Loucy (cell line): ENCODE measurements around the gene ASB10.

Experiments used
- H2AFZ ChIP-seq: fragments of 200-600 bp; sonication (generic); 2 replicates; pipeline ENCODE4 v1.6.0; 2016; ENCODE audit warnings: antibody characterized with exemption, mild to moderate bottlenecking, low read length, moderate library complexity
- H3F3A ChIP-seq: fragments of 200-600 bp; 2 replicates; pipeline ENCODE4 v1.6.0; 2016; ENCODE audit warnings: antibody characterized with exemption, low read depth, mild to moderate bottlenecking
- H3K27me3 ChIP-seq: fragments of 200-600 bp; sonication (generic); 2 replicates; pipeline ENCODE4 v1.6.1; 2014; ENCODE audit warnings: low read length, mild to moderate bottlenecking; ENCODE audit not compliant: insufficient read depth, poor library complexity, severe bottlenecking
- H3K36me3 ChIP-seq: fragments of 200-600 bp; sonication (generic); 2 replicates; pipeline ENCODE4 v1.6.1; 2016; ENCODE audit warnings: low read length; ENCODE audit not compliant: insufficient read depth
- H3K4me1 ChIP-seq: fragments of 200-600 bp; sonication (generic); 2 replicates; pipeline ENCODE4 v1.5.1; 2014; ENCODE audit warnings: low read length, mild to moderate bottlenecking; ENCODE audit not compliant: insufficient read depth, poor library complexity, severe bottlenecking
- H3K4me2 ChIP-seq: fragments of 200-600 bp; sonication (generic); 2 replicates; pipeline ENCODE4 v1.6.0; 2014; ENCODE audit warnings: antibody characterized with exemption, low read length, low read depth, mild to moderate bottlenecking; ENCODE audit not compliant: poor library complexity, severe bottlenecking
- H3K4me3 ChIP-seq: fragments of 200-600 bp; sonication (generic); 2 replicates; pipeline ENCODE4 v1.5.1; 2014; ENCODE audit warnings: low read length, mild to moderate bottlenecking, mixed read lengths; ENCODE audit not compliant: poor library complexity, severe bottlenecking
- H3K79me2 ChIP-seq: fragments of 200-600 bp; sonication (generic); 2 replicates; pipeline ENCODE4 v1.6.1; 2014; ENCODE audit warnings: low read length; ENCODE audit not compliant: insufficient read depth
- H3K9ac ChIP-seq: fragments of 200-600 bp; sonication (generic); 2 replicates; pipeline ENCODE4 v1.6.0; 2014; ENCODE audit warnings: mild to moderate bottlenecking, low read depth, low read length, moderate library complexity; ENCODE audit not compliant: poor library complexity, severe bottlenecking
- H3K9me2 ChIP-seq: fragments of 200-600 bp; sonication (generic); replicated peaks from 2 replicates; pipeline ENCODE4 v1.6.1; 2016; ENCODE audit warnings: low read depth, low read length, mixed read lengths
- H3K9me3 ChIP-seq: fragments of 200-600 bp; sonication (generic); 2 replicates; pipeline ENCODE4 v1.6.1; 2014; ENCODE audit warnings: mild to moderate bottlenecking, antibody characterized with exemption, low read length, low read depth; ENCODE audit not compliant: insufficient read depth
- H4K20me1 ChIP-seq: fragments of 200-600 bp; sonication (generic); 2 replicates; pipeline ENCODE4 v1.6.0; 2014; ENCODE audit warnings: antibody characterized with exemption, low read length, mild to moderate bottlenecking; ENCODE audit not compliant: insufficient read depth, poor library complexity, severe bottlenecking
- EZH2phosphoT487 ChIP-seq: fragments of 200-600 bp; IDR thresholded peaks from 2 replicates; pipeline ENCODE4 v1.6.1; 2018; ENCODE audit warnings: antibody characterized with exemption, mild to moderate bottlenecking, moderate library complexity, borderline replicate concordance
- TF ChIP-seq, protein P1 (sequence below): fragments of 200-600 bp; sonication (generic); conservative IDR thresholded peaks from 2 replicates; pipeline ENCODE4 v1.5.1; 2014; ENCODE audit warnings: mild to moderate bottlenecking, antibody characterized with exemption, low read length

ASB10 gene

DNA sequence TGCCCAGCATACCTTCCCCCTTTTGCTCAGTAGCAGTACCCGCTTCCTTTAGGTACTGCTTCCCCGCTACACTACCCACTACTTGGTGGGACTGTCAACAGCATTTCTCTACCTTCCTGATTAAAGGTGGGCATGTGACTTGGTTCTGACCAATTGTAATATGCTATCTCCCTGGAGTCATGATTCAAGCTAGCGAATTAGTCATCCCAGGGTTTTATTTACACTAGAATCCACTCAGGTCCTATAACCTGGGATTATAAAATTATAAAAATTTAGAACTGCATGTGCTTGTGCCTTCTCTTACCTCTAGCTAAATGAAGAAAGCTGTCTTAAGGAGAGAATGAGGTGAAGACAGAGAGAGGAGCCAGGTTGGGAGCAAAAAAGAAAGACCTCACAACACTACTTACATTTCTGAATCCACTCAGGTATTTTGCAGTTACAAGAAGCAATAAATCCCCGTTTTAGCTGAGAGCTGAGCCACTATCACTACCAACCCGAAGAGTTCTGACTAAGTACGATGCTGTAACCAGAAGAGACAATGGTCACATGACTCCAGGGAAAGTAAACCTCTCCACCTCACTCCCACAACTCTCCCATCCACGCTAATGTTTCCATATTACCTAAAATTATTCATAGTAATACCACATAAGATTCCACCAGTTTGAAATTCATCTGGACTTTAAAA is 29.3 kb downstream of the ASB10 start:
- no peaks in the 10 kb centered on the region for H4K20me1 ChIP-seq
- H3K9me2 ChIP-seq, result no peaks in the 10 kb centered on the region
- no peaks in the 10 kb centered on the region for H3K4me1 ChIP-seq
- TF ChIP-seq, protein P1, sequence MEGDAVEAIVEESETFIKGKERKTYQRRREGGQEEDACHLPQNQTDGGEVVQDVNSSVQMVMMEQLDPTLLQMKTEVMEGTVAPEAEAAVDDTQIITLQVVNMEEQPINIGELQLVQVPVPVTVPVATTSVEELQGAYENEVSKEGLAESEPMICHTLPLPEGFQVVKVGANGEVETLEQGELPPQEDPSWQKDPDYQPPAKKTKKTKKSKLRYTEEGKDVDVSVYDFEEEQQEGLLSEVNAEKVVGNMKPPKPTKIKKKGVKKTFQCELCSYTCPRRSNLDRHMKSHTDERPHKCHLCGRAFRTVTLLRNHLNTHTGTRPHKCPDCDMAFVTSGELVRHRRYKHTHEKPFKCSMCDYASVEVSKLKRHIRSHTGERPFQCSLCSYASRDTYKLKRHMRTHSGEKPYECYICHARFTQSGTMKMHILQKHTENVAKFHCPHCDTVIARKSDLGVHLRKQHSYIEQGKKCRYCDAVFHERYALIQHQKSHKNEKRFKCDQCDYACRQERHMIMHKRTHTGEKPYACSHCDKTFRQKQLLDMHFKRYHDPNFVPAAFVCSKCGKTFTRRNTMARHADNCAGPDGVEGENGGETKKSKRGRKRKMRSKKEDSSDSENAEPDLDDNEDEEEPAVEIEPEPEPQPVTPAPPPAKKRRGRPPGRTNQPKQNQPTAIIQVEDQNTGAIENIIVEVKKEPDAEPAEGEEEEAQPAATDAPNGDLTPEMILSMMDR, result no peak
- no peak for TF ChIP-seq EZH2phosphoT487
- no peaks in the 10 kb centered on the region for H3K79me2 ChIP-seq
- no peaks in the 10 kb centered on the region for H3K9me3 ChIP-seq
- no peak overlapping the region for H3K4me3 ChIP-seq
- no peaks in the 10 kb centered on the region for H3F3A ChIP-seq
- H3K27me3 ChIP-seq, result no peaks in the 10 kb centered on the region
- no peaks in the 10 kb centered on the region for H3K36me3 ChIP-seq
- peak overlapping the region; percentile 73 for H2AFZ ChIP-seq
- H3K9ac ChIP-seq, result no peak overlapping the region
- H3K4me2 ChIP-seq, result no peak overlapping the region

DNA sequence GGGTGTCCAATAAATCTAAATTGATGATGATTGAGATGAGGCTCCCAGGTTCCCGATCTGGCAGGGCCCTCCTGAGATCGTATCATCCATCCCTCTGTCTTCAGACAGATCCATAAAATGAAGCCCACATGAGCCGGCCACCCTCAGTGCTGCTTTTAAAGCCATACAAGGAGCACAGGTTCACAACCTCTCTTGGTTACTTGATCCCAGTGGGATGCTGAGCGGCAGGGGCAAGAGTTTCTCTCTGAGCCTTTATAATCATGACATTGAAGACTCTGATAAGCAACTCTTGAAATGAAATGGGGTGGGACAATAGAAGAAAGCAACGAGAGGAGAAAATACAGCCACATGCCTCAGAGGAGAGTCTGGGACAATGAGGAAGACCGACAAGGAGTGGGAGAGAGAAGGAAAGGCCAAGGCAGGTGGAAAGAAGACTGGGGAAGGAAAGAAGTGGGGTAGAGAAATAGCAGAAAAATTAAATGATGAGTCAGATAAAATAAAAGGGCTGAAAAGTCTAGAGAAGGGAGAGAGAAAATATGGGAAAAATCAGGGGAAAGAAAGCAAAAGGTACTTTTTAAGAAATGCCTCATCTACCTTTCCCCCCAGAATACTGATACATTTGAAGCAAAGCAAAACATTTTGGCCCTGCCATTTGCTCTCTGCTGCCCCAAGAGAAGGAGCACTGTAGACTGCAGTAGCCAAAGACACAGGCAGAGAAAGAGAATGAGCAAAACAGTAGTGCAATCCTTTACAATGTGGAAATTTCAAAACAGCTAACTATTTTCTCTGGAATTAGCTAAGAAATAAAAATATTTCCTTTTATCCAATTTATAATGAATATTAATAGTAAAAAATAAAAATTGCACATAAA is 34.2 kb downstream of the ASB10 start:
- no peak overlapping the region for H3K4me2 ChIP-seq
- H3K4me1 ChIP-seq, result no peaks in the 10 kb centered on the region
- no peak overlapping the region for H3K4me3 ChIP-seq
- H3K9me2 ChIP-seq, result no peaks in the 10 kb centered on the region
- H3K9me3 ChIP-seq, result no peaks in the 10 kb centered on the region
- no peak overlapping the region for H3K9ac ChIP-seq
- H3F3A ChIP-seq, result no peaks in the 10 kb centered on the region
- H4K20me1 ChIP-seq, result no peaks in the 10 kb centered on the region
- H3K79me2 ChIP-seq, result no peaks in the 10 kb centered on the region
- TF ChIP-seq EZH2phosphoT487, result no peak
- TF ChIP-seq, protein P1, result peak; percentile 32
- no peaks in the 10 kb centered on the region for H3K27me3 ChIP-seq
- H3K36me3 ChIP-seq, result no peaks in the 10 kb centered on the region
- H2AFZ ChIP-seq, result no peak overlapping the region

DNA sequence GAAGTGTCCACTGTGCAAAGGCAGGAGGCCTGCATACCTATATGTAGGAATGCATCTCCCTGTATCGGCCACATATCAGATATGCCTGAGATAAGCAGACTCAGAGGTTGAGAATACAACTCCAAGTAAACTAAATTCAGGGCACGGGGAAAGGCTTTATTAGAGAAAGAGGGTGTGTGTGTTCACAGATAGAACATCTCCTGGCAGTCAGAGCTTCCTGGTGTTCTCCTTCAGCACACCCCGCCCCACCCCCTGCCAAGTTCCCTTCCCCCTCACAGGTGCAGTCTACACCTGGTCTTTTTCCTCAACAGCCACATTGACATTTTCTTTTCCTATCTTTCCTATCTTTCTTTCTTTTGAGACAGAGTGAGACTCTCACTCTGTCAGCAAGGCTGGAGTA is 36.7 kb downstream of the ASB10 start:
- no peak overlapping the region for H3K4me3 ChIP-seq
- H3K79me2 ChIP-seq, result no peaks in the 10 kb centered on the region
- H3F3A ChIP-seq, result no peaks in the 10 kb centered on the region
- no peaks in the 10 kb centered on the region for H4K20me1 ChIP-seq
- no peak for TF ChIP-seq EZH2phosphoT487
- TF ChIP-seq, protein P1, result no peak
- no peak overlapping the region for H3K9ac ChIP-seq
- no peaks in the 10 kb centered on the region for H3K4me1 ChIP-seq
- no peak overlapping the region for H3K4me2 ChIP-seq
- H2AFZ ChIP-seq, result no peak overlapping the region
- H3K36me3 ChIP-seq, result no peaks in the 10 kb centered on the region
- no peaks in the 10 kb centered on the region for H3K27me3 ChIP-seq
- H3K9me3 ChIP-seq, result no peaks in the 10 kb centered on the region
- H3K9me2 ChIP-seq, result no peaks in the 10 kb centered on the region
